Sigmoid colon (tissue), 4 donors: ENCODE results near the gene PCLO.

ENCODE experiments used
- CTCF ChIP-seq, 4 experiments: fragments of 450-650 bp in 3 of 4; fragments of 200-600 bp in 1 of 4; IDR thresholded peaks; one replicate each; pipeline ENCODE4 v1.5.1; 2016 to 2019; ENCODE audit warnings: antibody characterized with exemption in 4 of 4, mild to moderate bottlenecking in 3 of 4, moderate library complexity in 2 of 4
- POLR2AphosphoS5 ChIP-seq, 4 donors: sonication (generic); formaldehyde crosslinking; IDR thresholded peaks; one replicate each; pipeline ENCODE4 v1.6.1; 2017; ENCODE audit warnings: antibody characterized with exemption in 4 of 4

GRCh38 chr7:82713506-82713905 lies 449.2 kb downstream of the PCLO start:
- no peak for TF ChIP-seq CTCF (IDR thresholded peaks at IDR 0.05)
- TF ChIP-seq POLR2AphosphoS5 (IDR thresholded peaks at IDR 0.05) = no peak
